Suppressor macrophage treated with lipopolysaccharide for 4 hours (primary cell): ENCODE data around the gene BCAR3.

Experiments used
- DNase-seq: peaks from one replicate; pipeline ENCODE4 v3.0.0-alpha.2; 2020

BCAR3 gene

DNA sequence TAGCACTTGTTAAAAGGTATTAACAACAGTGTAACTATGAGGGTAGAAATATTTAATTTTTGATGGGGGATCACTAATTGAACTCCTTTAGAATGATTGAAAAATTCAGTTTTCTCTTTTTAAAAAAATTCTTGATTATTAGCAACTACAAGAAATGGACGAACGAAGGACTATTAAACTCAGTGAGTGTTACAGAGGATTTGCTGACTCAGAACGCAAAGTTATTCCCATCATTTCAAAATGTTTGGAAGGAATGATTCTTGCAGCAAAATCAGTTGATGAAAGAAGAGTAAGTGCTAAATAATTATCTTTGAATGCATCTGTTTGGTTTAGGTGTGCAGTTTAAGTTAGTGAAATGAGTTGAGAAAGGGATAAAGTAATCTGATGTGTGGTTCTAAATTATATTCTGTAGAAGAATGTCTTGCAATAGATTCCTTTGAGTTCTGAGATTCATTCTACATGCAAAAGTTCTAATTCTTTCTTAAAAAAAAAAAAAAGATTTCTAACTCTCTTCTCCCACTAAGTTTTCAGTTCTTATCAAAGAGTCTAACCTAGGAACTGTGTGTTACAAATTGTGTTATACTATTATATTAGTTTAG, 148.8 kb downstream of the BCAR3 start:
- no peak for DNase-seq

GRCh38 chr1:93531193-93531592, 150.4 kb downstream of the BCAR3 start:
- DNase-seq = no peak

GRCh38 chr1:93528412-93528811, 153.2 kb downstream of the BCAR3 start:
- peak; percentile 9 for DNase-seq

DNA sequence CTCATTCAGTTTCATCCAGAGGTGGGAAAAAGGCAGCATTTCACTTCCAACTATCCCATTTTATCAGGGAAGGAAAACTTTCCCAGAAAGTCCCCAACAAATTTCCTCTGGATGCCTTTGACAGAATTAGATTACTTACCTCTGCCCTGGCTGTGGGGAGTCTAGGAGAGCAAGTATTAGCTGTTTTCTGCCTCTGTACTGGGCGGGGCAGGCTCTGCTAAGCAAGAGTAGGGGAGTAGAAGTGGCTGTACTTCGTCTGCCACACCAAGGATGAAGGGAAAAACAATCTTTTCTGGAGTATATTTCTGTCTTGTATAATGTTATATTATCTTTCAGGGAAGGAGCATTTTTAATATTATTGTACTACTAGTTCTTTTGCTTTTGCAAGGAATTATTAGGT, 155.2 kb downstream of the BCAR3 start:
- no peak for DNase-seq

DNA sequence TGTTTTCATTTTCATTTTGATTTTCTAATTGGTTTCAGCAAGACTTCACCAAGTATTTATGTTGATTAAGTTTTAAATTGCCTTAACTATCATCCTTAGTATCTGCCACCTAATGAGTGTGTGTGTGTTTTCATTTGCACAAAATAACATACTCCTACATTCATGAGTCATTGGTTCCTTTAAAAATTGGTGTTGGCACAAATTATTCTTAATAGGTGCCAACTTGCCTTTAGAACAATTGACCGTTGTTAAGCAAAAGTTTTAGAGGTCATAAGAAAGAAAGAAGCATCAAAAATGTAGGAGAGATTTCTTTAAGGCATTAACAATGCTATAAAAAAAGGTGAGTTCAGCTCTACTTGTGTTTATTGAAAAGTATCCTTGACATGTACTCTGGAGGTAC, 156.2 kb downstream of the BCAR3 start:
- no peak for DNase-seq

- DNase-seq = no peak
Measured at GRCh38 chr1:93522721-93523120, 158.9 kb downstream of the BCAR3 start.

DNA sequence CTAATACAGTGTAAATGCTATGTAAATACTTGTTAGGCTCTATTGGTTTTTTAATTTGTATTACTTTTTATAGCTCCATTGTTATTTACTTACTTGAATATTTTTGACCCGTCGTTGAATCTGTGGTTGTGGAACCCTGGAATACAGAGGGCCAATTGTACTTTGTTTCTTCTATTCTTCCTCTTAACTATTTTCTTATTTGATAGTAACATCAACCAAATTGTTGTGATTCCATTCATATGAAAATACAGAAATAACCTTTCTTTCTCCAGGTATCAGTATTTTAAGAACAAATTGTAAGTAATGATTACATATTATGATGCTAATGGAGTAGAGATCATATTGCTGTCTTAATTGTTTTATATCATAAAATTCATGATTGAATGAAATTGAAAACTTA, 160.0 kb downstream of the BCAR3 start:
- DNase-seq = no peak

DNA sequence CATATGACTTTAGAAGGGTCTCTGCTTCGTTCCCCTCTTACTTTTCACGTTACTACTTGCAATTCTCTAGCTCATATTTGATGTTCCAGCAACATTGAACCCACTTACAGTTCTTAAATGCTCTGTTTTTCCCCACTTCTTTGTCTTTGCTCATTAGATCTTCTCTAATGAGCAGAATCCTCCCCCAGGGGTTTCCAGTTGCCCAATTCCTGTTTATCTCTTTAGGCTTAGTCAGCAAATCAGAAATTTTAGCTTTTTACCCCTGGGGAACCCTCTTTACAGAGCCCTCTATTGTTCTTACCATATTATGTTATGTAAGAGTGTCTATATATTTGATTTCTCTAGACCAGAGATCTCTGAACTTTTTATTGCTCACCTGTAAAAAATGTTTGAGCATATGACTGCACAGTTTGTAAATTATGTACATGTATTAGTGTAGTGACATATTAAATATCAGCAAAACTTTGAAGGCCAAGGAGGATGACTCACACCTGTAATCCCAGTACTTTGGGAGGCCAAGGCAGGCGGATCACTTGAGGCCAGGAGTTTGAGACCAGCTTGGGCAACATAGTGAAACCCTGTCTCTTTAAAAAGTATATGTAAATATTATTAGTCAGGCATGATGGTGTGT, 162.3 kb downstream of the BCAR3 start:
- DNase-seq = no peak

DNA sequence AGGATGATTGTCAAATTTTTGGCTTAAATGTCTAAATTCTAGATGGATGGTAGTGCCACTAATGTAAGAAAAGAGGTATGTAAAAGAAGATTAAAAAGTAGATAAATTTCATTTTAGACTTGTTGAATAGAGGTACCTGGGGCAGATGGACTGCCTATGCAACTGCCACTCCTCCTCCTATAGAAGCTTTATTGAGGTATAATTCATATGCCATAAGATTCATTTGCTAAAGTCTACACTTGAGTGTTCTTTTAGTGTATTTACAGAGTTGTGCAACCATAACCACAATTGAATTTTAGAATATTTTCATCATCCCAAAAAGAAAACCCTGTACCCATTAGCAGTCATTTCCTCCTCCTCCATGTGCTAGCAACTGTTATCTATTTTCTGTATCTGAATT, 163.1 kb downstream of the BCAR3 start:
- DNase-seq = no peak

DNA sequence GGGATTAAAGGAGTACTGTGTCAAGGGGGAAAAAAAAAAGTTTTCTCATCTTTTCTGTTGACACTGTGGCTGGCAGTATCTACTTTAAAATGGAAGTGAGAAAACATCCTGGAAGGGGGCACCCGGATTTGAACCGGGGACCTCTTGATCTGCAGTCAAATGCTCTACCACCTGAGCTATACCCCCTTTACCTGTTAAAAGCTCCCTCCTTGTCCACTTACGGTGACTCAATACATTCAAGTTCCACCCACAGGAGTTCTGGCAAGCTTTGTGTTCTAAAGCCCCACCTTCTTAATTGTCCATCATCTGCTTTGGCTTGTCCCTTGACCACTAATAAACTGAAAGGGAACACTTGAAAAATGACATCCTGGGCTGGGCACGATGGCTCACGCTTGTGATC, 165.5 kb downstream of the BCAR3 start:
- DNase-seq = no peak
